HG03135 (cell line): ENCODE measurements around the gene SLC31A2.

Experiments used
- ATAC-seq: cut with Tn5 transposase; IDR thresholded peaks from one replicate; pipeline ENCODE4 v1.9.1; 2021; ENCODE audit warnings: mild to moderate bottlenecking, moderate library complexity; ENCODE audit not compliant: unreplicated experiment

The SLC31A2 gene

DNA sequence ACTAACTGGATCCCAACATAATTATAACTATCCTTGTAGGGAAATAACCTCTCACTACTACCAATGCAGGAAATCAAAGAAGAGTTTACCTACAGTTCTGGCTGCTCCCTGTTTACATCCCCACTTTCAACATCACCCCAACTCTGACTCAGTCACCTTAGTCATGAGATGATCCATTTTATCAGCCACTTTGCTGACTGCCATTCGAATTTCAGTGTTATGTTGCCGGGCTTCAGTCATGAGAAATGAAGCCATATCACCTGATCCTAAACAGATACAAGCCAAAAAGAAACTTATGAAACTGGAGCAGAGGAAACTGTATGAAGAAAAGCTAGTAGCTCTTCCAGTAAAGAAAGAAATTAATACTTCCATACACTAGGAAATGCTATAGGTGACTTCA, 33.7 kb downstream of the SLC31A2 start:
- no peak for ATAC-seq

DNA sequence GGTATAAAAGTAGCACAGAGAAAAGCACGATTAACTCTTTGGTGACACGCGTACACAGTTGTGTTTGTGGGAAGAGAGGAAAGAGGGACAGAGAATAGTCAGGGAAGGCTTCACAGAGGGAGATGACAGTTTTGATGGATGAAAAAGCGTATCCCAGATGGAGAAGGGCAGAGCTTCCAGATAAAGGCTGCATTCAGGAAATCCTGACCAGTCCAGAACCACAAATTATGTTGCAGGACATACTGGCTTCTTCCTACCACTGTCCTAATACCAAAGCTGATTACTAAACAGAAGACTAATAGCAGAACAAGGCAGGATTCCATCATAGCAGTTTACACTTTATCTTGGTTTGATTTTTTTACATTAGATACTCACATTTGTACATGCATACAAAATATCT, 34.5 kb downstream of the SLC31A2 start:
- no peak for ATAC-seq

GRCh38 chr9:113186137-113186755, 35.4 kb downstream of the SLC31A2 start:
- ATAC-seq, result no peak

DNA sequence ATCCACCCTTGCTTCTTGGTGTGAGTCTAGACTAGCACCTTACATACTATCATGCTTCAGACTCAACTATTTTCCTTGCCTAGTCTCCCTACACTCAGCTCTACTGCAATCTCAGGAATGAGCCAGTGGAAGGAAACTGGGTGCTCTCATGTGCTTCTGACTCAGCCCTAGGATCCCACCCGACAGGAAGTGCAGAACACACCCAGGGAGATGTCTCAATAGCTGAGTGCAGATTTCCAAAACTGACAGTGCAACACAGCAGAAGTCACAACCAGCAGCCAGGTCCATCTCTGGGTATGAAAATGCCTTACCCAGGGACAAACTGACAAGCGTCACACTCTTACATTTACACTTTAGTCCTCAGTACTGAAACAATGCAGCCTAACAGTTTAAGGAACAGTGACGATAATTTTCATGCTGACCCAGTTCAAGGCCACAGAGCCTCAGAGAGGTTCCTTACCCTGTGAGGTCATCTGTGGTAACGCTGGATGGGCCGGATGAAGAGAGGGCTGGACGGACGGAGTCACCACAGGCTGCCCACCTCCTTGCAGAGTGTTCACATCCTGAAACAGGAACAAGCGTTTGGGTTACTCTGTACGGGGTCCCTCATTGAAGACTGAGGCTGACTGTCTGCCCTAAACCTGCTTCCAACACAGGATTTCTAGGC, 37.3 kb downstream of the SLC31A2 start:
- ATAC-seq, result no peak

DNA sequence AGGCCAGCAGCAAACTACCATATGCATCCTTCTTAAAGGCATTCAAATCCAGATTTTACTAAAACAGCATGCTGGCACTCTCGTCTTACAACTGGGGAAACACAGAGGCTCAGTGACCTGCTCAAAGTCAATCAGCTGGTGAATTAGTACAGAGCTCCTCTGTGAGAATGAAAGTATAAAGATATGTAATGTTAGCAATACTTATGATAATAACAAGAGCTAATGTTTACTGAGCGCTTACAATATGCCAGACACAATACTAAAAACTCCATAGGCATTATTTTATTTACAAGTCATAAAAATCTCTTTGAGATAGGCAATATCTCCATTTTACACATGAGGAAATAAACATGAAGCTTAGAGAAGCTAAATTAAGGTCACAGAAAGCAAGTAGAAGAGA, 41.6 kb downstream of the SLC31A2 start:
- no peak for ATAC-seq

GRCh38 chr9:113199683-113200329, 49.0 kb downstream of the SLC31A2 start:
- no peak for ATAC-seq

GRCh38 chr9:113205432-113205831, 54.6 kb downstream of the SLC31A2 start:
- ATAC-seq, result no peak

- no peak for ATAC-seq
These were observed 55.1 kb downstream of the SLC31A2 start for GRCh38 chr9:113205861-113206260.

GRCh38 chr9:113210815-113211214, 60.0 kb downstream of the SLC31A2 start:
- ATAC-seq, result no peak
